ENCODE measurements around the gene LCE3C. TPM values are rescaled to one million over a fixed set of nuclear protein-coding genes. Genes with fewer than 3 reads are reported as not detected.
"Not testable (repeated sequence)": the region's sequence is repeated elsewhere in the genome, so short reads cannot be mapped to it uniquely, and the experiment has no call there.

Gene LCE3C
- not detected in 2 replicates for total RNA-seq

DNA sequence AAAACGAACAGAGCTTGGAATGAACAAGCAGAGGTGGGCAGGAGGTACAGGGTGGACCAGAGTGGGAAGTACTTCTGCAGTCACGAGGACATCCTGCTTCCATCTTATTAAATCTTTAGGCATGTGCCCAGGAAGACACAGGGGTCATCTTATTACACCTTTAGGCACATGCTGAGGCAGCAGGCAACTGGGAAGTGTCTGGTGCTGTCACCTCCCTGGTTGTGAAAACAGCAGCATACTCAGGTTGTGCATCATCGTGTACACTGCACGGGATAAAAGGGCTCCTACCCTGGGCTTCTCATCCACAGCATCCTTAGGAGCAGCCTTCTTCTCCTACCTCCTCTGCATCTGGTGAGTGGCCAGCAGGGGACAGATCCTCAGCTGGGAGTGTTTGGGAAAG lies at the start of gene LCE3C:
Gene LCE3C, plus strand, starts transcription at position 301 of the 400 bp plus-strand sequence. CDS start 498 bp downstream, outside the sequence.
- DNase-seq (ENCODE audit: low read depth) (no peak), FAIRE-seq (no peak)
- TF ChIP-seq CTCF (IDR thresholded peaks at IDR 0.05; ENCODE audit: insufficient read depth, low read length, severe bottlenecking) = no peak
- H3K27me3 ChIP-seq (ENCODE audit: control insufficient read depth, insufficient read depth, low read length) = no peaks in the 10 kb centered on the region
- H3K36me3 ChIP-seq (ENCODE audit: control insufficient read depth, insufficient read depth, low read length) = no peaks in the 10 kb centered on the region
- no peak within 1 kb of the TSS for H3K4me3 ChIP-seq (ENCODE audit: low read depth, low read length)

DNA sequence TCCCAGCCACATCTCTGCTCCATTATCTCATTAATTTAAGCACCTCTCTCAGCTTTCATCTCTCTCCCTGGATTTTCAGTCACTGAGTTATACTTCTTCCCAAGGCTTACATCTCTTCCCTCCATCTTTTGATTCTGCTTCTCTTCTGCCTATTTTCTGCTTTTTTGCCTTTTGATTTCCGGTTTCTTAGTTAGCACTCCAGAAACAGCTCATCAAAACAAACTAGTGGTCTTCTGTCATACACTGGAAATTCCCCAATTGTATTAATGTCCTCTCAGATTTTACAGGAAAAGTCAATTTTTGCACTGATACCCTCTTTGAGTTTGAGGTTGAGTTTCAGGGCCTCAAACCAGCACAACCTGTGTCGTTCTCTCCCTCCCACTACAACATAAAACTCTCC lies 34.9 kb upstream of the LCE3C start:
- DNase-seq (ENCODE audit: low read depth) = no peak
- Histone ChIP-seq H3K36me3 (ENCODE audit: control insufficient read depth, insufficient read depth, low read length) (no peaks in the 10 kb centered on the region), H3K4me3 (ENCODE audit: low read depth, low read length) (no peak overlapping the region), H3K27me3 (ENCODE audit: control insufficient read depth, insufficient read depth, low read length) (no peaks in the 10 kb centered on the region)
- FAIRE-seq = no peak
- TF ChIP-seq CTCF (IDR thresholded peaks at IDR 0.05; ENCODE audit: insufficient read depth, low read length, severe bottlenecking) = no peak

- no peak for TF ChIP-seq CTCF (IDR thresholded peaks at IDR 0.05; ENCODE audit: insufficient read depth, low read length, severe bottlenecking)
- H3K36me3 ChIP-seq (ENCODE audit: control insufficient read depth, insufficient read depth, low read length) = no peaks in the 10 kb centered on the region
- FAIRE-seq (no peak), DNase-seq (ENCODE audit: low read depth) (no peak)
- H3K4me3 ChIP-seq (ENCODE audit: low read depth, low read length) = no peak overlapping the region
- no peaks in the 10 kb centered on the region for H3K27me3 ChIP-seq (ENCODE audit: control insufficient read depth, insufficient read depth, low read length)
Measured at GRCh38 chr1:152565535-152566215, 34.4 kb upstream of the LCE3C start.

DNA sequence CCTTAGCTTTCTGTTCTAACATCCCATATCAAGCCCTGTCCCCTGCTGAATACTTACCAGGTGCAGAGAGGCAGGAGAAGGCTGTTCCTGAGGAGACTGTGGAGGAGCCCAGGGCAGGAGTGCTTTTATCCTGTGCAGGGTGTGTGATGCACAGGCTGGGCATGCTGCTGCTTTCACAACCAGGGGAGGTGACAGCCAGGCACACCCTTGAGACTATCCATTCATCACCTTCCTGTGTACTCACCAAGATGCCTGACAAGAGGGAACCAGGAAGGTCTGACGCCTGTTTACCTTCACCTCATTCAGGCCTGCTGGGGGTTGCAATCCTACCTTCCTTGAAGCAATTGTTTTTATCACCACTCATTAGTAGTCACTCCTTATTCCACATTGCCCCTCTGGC lies 33.4 kb upstream of the LCE3C start, which contains the start of gene LCE3E:
Gene LCE3E, minus strand, starts transcription at position 100 of the 400 bp plus-strand sequence. CDS start 572 bp downstream, outside the sequence.
- H3K36me3 ChIP-seq (ENCODE audit: control insufficient read depth, insufficient read depth, low read length) = no peaks in the 10 kb centered on the region
- DNase-seq (ENCODE audit: low read depth) (peak; percentile 99), FAIRE-seq (peak; percentile 96)
- H3K27me3 ChIP-seq (ENCODE audit: control insufficient read depth, insufficient read depth, low read length) = no peaks in the 10 kb centered on the region
- no peak within 1 kb of the TSS for H3K4me3 ChIP-seq (ENCODE audit: low read depth, low read length)
- no peak for TF ChIP-seq CTCF (IDR thresholded peaks at IDR 0.05; ENCODE audit: insufficient read depth, low read length, severe bottlenecking)

DNA sequence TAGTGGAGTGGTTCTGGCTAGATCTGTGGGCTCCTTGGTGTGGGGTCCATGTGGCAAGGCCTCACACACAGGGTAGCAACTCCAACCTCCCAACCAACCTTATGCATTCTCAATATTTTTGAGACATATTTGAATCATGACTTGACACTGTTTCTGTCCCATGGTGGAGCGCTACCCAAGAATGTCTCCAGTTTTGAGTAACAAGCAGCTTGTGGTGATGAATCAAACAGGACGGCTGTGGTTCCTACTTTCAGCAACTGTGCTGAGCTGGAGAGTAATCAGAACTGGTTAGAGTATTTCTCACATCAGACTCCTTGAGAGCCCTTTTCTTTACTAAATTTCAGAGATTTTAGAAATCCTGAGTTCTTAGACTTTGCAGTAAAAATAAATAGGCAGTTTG lies 22.9 kb upstream of the LCE3C start:
- no peaks in the 10 kb centered on the region for H3K36me3 ChIP-seq (ENCODE audit: control insufficient read depth, insufficient read depth, low read length)
- no peak overlapping the region for H3K4me3 ChIP-seq (ENCODE audit: low read depth, low read length)
- FAIRE-seq (no peak), DNase-seq (ENCODE audit: low read depth) (peak; percentile 27)
- H3K27me3 ChIP-seq (ENCODE audit: control insufficient read depth, insufficient read depth, low read length) = no peaks in the 10 kb centered on the region
- no peak for TF ChIP-seq CTCF (IDR thresholded peaks at IDR 0.05; ENCODE audit: insufficient read depth, low read length, severe bottlenecking)

DNA sequence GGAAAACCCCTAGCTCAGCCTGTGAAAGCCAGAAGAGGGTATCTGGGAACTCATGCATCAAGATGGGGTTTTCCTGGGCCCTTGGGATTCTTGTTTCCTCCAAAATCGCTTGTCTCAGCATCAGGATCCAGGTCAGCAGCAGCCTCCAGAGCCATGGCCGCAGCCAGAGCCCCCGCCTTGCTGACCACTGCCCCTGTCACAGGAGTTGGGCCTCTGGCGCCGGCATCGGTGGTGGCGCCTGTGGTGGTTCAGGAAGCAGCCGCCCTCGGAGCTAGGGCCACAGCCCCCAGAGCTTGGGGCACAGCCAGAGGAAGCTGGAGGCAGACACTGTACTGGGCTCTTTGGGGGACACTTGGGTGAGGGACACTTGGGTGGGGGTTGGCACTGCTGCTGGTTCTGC lies 20.5 kb upstream of the LCE3C start:
- H3K4me3 ChIP-seq (ENCODE audit: low read depth, low read length); DNase-seq (ENCODE audit: low read depth); H3K36me3 ChIP-seq (ENCODE audit: control insufficient read depth, insufficient read depth, low read length); FAIRE-seq; H3K27me3 ChIP-seq (ENCODE audit: control insufficient read depth, insufficient read depth, low read length): not testable (repeated sequence)
